Psoas muscle (tissue), 8 donors: ENCODE data around the gene ERBB2. TPM values are rescaled to one million over a fixed set of nuclear protein-coding genes. Genes with fewer than 3 reads are reported as not detected.

ENCODE experiments used
- ATAC-seq, 4 donors: fragments of 200-7000 bp; cut with Tn5 transposase; one replicate each; pipeline ENCODE4 v1.9.1; 2020; ENCODE audit warnings: moderate library complexity in 3 of 4, mild to moderate bottlenecking in 2 of 4
- DNase-seq, 2 donors: peaks; one replicate each; pipeline ENCODE4 v3.0.0-alpha.2; 2020
- H3K27ac ChIP-seq: fragments of 200-600 bp; one replicate; pipeline ENCODE4 v1.8.0; 2022
- H3K27me3 ChIP-seq, 3 donors: fragments of 200-600 bp in 1 of 3; one replicate each; pipeline versions ENCODE4 v1.6.1 to v1.8.0; 2013 to 2022; ENCODE audit warnings: low read length in 2 of 3, mild to moderate bottlenecking in 2 of 3, moderate library complexity in 1 of 3; ENCODE audit not compliant: insufficient read depth in 3 of 3
- H3K36me3 ChIP-seq, 2 donors: fragments of 200-600 bp in 1 of 2; one replicate each; pipeline versions ENCODE4 v1.6.1 to v1.8.0; 2013 to 2022; ENCODE audit warnings: low read depth in 1 of 2, mild to moderate bottlenecking in 1 of 2, moderate library complexity in 1 of 2; ENCODE audit not compliant: insufficient read depth in 1 of 2
- H3K4me1 ChIP-seq: fragments of 200-600 bp; one replicate; pipeline ENCODE4 v1.8.0; 2022
- H3K4me3 ChIP-seq: fragments of 200-600 bp; one replicate; pipeline ENCODE4 v1.8.0; 2022; ENCODE audit warnings: mild to moderate bottlenecking
- H3K9me3 ChIP-seq: fragments of 200-600 bp; one replicate; pipeline ENCODE4 v1.8.0; 2022
- WGBS, 3 donors: extraction: QIAGEN DNeasy Blood & Tissue Kit; methylation state at CpG; one replicate each; pipeline versions ENCODE4 v1.1.6 to v1.1.7; 2013; 5-methylcytosine and 5-hydroxymethylcytosine counted together
- intact Hi-C, 2 donors: fragments of 100-400 bp; cut with DNase I; formaldehyde crosslinking; loops; one replicate each; pipeline versions ENCODE4 v1.11.0 to v1.14.2; 2022
- polyA plus RNA-seq, 3 donors: library from polyadenylated mRNA; stranded (reverse); fragments of 200-250 nt; gene quantifications; one replicate each; pipeline ENCODE4 v1.2.3, GENCODE V29; 2013
- total RNA-seq, 4 donors: library from RNA; stranded (reverse); fragmentation: NEBNext Ultra II Directional in 2 of 4; extraction: Animal tissue kit (Norgen Biotek cat#: 25700) in 2 of 4; gene quantifications; one replicate each; pipeline versions ENCODE4 v1.2.1 to v1.2.4, GENCODE V29; 2021 to 2023
- TF ChIP-seq, protein P1 (sequence below): fragments of 200-600 bp; IDR thresholded peaks from one replicate; pipeline ENCODE4 v1.8.0; 2022; ENCODE audit warnings: antibody characterized with exemption
- donor health status: healthy with polysubstance abuse.
- donor health status: DM: no; HTN: no; CAD: no; lungs with moderate emphysema.
- donor health status: Bipolar disorder and iron deficiency.
- donor health status: healthy.
- donor health status: DM: yes; HTN: yes; CAD: no.
- donor health status: DM: no; HTN: no; CAD: no.
- donor health status: DM: no; HTN: no; CAD: no.
- donor health status: DM: yes; HTN: yes; CAD: no.

Gene ERBB2
- total and polyA plus RNA-seq, 7 donors = 4.0 to 24.9 (median 20.4) TPM

DNA sequence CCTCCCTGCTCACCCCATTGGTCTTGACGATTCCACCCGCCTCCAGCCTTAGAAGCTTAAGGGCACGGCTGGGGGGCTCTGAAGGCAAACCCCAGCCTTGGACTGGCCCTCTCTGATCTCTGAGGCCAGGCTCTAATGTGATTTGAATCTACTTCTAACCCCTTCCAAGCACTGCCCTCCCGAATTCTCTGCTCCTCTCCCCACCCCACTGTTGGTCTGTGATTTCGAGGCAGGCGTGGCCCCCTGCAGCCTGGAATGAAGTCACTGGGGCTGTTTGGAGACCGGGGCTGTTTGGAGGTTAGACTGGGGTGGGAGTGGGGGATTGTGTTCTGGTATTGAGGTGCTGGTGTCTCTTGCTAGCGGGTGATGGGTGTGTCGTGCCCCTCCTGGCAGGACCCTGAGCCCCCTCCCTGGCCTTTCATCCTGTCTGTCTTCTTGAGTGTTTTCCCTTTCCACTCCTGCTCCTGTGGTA lies 40.1 kb downstream of the ERBB2 start:
- Histone ChIP-seq H3K4me3 (no peak overlapping the region), H3K27me3 (peaks cover 6 to 57% (median 30%) of the 10 kb centered on the region in 3 donors), H3K4me1 (peaks cover 12% of the 10 kb centered on the region), H3K9me3 (no peaks in the 10 kb centered on the region), H3K27ac (no peak overlapping the region), H3K36me3 (no peaks in the 10 kb centered on the region)
- DNase-seq (peak in 1 of 2 donors; percentile 15), ATAC-seq (no peak)
- WGBS, 3 donors = 38 to 40% (median 39%) methylated on average over 9 of the region's 9 CpGs
- TF ChIP-seq, protein P1, sequence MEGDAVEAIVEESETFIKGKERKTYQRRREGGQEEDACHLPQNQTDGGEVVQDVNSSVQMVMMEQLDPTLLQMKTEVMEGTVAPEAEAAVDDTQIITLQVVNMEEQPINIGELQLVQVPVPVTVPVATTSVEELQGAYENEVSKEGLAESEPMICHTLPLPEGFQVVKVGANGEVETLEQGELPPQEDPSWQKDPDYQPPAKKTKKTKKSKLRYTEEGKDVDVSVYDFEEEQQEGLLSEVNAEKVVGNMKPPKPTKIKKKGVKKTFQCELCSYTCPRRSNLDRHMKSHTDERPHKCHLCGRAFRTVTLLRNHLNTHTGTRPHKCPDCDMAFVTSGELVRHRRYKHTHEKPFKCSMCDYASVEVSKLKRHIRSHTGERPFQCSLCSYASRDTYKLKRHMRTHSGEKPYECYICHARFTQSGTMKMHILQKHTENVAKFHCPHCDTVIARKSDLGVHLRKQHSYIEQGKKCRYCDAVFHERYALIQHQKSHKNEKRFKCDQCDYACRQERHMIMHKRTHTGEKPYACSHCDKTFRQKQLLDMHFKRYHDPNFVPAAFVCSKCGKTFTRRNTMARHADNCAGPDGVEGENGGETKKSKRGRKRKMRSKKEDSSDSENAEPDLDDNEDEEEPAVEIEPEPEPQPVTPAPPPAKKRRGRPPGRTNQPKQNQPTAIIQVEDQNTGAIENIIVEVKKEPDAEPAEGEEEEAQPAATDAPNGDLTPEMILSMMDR = no peak
- intact Hi-C loops = no loop called here

DNA sequence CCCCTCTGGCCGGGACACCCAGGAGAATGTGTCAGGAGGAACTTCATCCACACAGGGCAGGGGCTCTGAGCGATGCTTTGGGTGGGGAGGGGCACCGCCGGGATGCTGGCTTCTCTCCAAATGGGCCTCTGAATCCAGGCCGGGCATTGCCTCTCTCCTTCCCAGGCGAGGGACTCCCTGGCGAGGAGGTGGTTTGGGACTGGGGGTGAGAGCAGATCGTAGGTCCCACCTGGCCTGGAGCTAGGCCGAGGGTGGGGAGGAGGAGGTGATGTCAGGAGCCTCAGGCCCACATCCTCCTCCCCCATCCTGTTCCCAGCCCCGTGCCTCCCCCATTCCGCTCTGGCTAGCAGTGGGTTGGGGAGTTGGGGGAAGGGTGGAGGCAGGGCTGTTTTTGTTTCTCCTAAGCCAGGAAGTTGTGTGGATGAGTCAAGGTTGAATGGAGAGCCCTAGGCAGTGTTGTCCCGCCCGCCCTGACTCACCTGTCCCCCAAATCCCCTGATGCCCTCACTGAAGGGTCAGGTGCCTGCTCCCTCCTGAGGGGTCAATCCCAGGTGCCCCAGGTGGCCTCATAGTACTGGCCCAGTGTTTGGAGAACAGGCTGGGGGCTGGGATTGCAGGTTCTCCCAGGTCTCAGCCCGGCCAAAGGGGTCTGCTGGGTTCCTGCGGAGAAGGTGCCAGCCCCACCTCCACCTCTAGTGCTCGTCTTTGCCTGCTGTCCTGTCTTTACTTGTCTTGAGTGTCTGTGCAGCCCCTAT lies 40.7 kb downstream of the ERBB2 start:
- peaks cover 12% of the 10 kb centered on the region for H3K4me1 ChIP-seq
- H3K27ac ChIP-seq = no peak overlapping the region
- no peaks in the 10 kb centered on the region for H3K36me3 ChIP-seq
- peaks cover 6 to 57% (median 30%) of the 10 kb centered on the region in 3 donors for H3K27me3 ChIP-seq
- TF ChIP-seq, protein P1 = no peak
- DNase-seq (peak in 1 of 2 donors; percentile 32), ATAC-seq (no peak)
- H3K9me3 ChIP-seq = no peaks in the 10 kb centered on the region
- intact Hi-C loops = no loop called here
- H3K4me3 ChIP-seq = no peak overlapping the region
- WGBS, 3 donors = 41 to 43% (median 42%) methylated on average over 16 of the region's 16 CpGs

DNA sequence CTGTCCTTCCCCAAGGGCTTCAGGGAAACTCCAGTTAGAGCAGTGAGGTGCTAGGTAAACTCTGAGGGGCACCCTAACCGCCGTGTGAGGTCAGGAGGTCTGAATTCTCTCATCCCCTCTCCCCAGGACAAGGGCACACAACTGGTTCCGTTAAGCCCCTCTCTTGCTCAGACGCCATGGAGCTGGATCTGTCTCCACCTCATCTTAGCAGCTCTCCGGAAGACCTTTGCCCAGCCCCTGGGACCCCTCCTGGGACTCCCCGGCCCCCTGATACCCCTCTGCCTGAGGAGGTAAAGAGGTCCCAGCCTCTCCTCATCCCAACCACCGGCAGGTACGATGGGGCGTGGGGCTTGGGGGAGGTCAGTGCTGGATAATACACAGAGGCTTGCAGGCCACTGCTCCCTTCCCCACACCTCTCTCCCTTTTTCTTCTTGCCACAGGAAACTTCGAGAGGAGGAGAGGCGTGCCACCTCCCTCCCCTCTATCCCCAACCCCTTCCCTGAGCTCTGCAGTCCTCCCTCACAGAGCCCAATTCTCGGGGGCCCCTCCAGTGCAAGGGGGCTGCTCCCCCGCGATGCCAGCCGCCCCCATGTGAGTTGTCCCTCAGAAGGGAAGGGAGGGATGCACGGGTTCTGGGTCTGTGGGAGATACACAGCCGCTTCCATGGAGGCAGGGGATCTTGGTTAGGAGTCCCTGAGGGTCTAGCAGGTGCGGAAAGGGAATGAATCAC lies 42.4 kb downstream of the ERBB2 start:
- H3K36me3 ChIP-seq = no peaks in the 10 kb centered on the region
- H3K27me3 ChIP-seq = peaks cover 5 to 46% (median 30%) of the 10 kb centered on the region in 3 donors
- H3K9me3 ChIP-seq = no peaks in the 10 kb centered on the region
- H3K27ac ChIP-seq = no peak overlapping the region
- no peak for ATAC-seq
- intact Hi-C loops = no loop called here
- TF ChIP-seq, protein P1 = no peak
- peaks cover 12% of the 10 kb centered on the region for H3K4me1 ChIP-seq
- no peak overlapping the region for H3K4me3 ChIP-seq
- DNase-seq = peak in 1 of 2 donors; percentile 25
- WGBS, 3 donors = 72 to 81% (median 78%) methylated on average over 13 to 18 of the region's 18 CpGs

DNA sequence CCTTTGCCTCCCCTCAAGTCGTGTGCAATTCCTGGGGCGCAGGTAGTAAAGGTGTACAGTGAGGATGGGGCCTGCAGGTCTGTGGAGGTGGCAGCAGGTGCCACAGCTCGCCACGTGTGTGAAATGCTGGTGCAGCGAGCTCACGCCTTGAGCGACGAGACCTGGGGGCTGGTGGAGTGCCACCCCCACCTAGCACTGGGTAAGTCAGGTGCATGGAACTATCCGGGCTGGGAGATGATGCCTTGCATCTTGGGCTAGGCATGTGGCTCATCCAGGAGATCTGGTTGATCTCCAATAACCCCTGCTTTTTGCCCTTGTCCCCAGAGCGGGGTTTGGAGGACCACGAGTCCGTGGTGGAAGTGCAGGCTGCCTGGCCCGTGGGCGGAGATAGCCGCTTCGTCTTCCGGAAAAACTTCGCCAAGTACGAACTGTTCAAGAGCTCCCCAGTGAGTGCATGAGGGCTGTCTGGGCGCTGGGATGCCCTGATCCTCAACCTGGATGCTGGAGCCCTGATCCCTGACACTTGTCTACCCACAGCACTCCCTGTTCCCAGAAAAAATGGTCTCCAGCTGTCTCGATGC lies 43.1 kb downstream of the ERBB2 start:
- TF ChIP-seq, protein P1 = no peak
- 72 to 80% (median 76%) methylated on average over 21 of the region's 21 CpGs for WGBS, 3 donors
- peaks cover 2 to 40% (median 25%) of the 10 kb centered on the region in 3 donors for H3K27me3 ChIP-seq
- H3K4me3 ChIP-seq = no peak overlapping the region
- DNase-seq (peak in 1 of 2 donors; percentile 20), ATAC-seq (no peak)
- H3K9me3 ChIP-seq = no peaks in the 10 kb centered on the region
- no peaks in the 10 kb centered on the region for H3K36me3 ChIP-seq
- H3K27ac ChIP-seq = no peak overlapping the region
- intact Hi-C loops = no loop called here
- H3K4me1 ChIP-seq = peaks cover 10% of the 10 kb centered on the region
